ENCODE data around the gene BUB1B. TPM values are rescaled to one million over a fixed set of nuclear protein-coding genes. Genes with fewer than 3 reads are reported as not detected.

The BUB1B gene
- total RNA-seq, 1 donor from 2014 or later: 96.6 TPM

GRCh38 chr15:40217166-40217824 is 56.4 kb downstream of the BUB1B start:
- peak; percentile 36 for DNase-seq (ENCODE audit: low read depth, low spot score)
- Mint-ChIP-seq H3K9me3 (no peaks in the 10 kb centered on the region), H3K4me1 (no peaks in the 10 kb centered on the region), H3K27ac (ENCODE audit: unreplicated experiment) (no peak overlapping the region), H3K4me3 (no peak overlapping the region), H3K27me3 (ENCODE audit: low read depth) (no peaks in the 10 kb centered on the region), H3K36me3 (ENCODE audit: low read depth) (peaks cover 5% of the 10 kb centered on the region)
- TF ChIP-seq, protein P1, sequence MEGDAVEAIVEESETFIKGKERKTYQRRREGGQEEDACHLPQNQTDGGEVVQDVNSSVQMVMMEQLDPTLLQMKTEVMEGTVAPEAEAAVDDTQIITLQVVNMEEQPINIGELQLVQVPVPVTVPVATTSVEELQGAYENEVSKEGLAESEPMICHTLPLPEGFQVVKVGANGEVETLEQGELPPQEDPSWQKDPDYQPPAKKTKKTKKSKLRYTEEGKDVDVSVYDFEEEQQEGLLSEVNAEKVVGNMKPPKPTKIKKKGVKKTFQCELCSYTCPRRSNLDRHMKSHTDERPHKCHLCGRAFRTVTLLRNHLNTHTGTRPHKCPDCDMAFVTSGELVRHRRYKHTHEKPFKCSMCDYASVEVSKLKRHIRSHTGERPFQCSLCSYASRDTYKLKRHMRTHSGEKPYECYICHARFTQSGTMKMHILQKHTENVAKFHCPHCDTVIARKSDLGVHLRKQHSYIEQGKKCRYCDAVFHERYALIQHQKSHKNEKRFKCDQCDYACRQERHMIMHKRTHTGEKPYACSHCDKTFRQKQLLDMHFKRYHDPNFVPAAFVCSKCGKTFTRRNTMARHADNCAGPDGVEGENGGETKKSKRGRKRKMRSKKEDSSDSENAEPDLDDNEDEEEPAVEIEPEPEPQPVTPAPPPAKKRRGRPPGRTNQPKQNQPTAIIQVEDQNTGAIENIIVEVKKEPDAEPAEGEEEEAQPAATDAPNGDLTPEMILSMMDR (conservative IDR thresholded peaks at IDR 0.05): peak; percentile 91

- Mint-ChIP-seq H3K27ac (ENCODE audit: unreplicated experiment) (no peak overlapping the region), H3K27me3 (ENCODE audit: low read depth) (no peaks in the 10 kb centered on the region), H3K36me3 (ENCODE audit: low read depth) (peaks cover 5% of the 10 kb centered on the region), H3K4me1 (no peaks in the 10 kb centered on the region), H3K9me3 (no peaks in the 10 kb centered on the region), H3K4me3 (no peak overlapping the region)
- no peak for DNase-seq (ENCODE audit: low read depth, low spot score)
- TF ChIP-seq, protein P1 (conservative IDR thresholded peaks at IDR 0.05): no peak
Measured at GRCh38 chr15:40219801-40220200, 58.9 kb downstream of the BUB1B start.

- Mint-ChIP-seq H3K27ac (ENCODE audit: unreplicated experiment) (no peak overlapping the region), H3K4me1 (no peaks in the 10 kb centered on the region), H3K36me3 (ENCODE audit: low read depth) (peaks cover 5% of the 10 kb centered on the region), H3K27me3 (ENCODE audit: low read depth) (no peaks in the 10 kb centered on the region), H3K4me3 (no peak overlapping the region), H3K9me3 (no peaks in the 10 kb centered on the region)
- DNase-seq (ENCODE audit: low read depth, low spot score): no peak
- TF ChIP-seq, protein P1 (conservative IDR thresholded peaks at IDR 0.05): no peak
Measured at GRCh38 chr15:40222131-40222530, 61.3 kb downstream of the BUB1B start.

DNA sequence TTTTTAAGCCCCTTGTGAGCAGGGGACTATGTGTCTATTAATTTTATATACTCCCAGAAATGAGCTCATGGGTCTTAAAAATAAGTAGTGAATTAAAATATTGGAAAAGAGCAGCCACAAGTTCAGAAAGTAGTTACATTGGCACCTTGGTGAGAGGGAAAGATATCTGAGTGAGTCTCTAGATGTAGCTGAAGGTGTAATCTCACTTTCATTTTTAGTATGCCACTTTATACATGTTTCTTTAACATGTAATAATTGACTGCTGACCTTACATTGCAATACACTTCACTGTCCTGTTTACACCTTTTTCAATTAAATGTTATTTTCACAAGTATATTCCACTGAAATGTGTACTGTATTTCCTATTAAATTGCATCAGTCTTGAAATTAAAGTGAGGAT is 65.9 kb downstream of the BUB1B start:
- DNase-seq (ENCODE audit: low read depth, low spot score): no peak
- H3K27ac Mint-ChIP-seq (ENCODE audit: unreplicated experiment): no peak overlapping the region
- H3K9me3 Mint-ChIP-seq: no peaks in the 10 kb centered on the region
- TF ChIP-seq, protein P1 (conservative IDR thresholded peaks at IDR 0.05): no peak
- no peaks in the 10 kb centered on the region for H3K4me1 Mint-ChIP-seq
- H3K36me3 Mint-ChIP-seq (ENCODE audit: low read depth): no peaks in the 10 kb centered on the region
- no peaks in the 10 kb centered on the region for H3K27me3 Mint-ChIP-seq (ENCODE audit: low read depth)
- H3K4me3 Mint-ChIP-seq: no peak overlapping the region

- Mint-ChIP-seq H3K4me1 (no peaks in the 10 kb centered on the region), H3K36me3 (ENCODE audit: low read depth) (no peaks in the 10 kb centered on the region), H3K9me3 (no peaks in the 10 kb centered on the region), H3K27ac (ENCODE audit: unreplicated experiment) (no peak overlapping the region), H3K27me3 (ENCODE audit: low read depth) (no peaks in the 10 kb centered on the region), H3K4me3 (no peak overlapping the region)
- TF ChIP-seq, protein P1 (conservative IDR thresholded peaks at IDR 0.05): no peak
- DNase-seq (ENCODE audit: low read depth, low spot score): no peak
Measured at GRCh38 chr15:40229316-40229715, 68.4 kb downstream of the BUB1B start.
